HepG2 (cell line): Measurements from ENCODE around the gene HLA-DMB. TPM values are rescaled to one million over a fixed set of nuclear protein-coding genes. Genes with fewer than 3 reads are reported as not detected.

Experiments
- ATAC-seq: fragments of 200-7000 bp; cut with Tn5 transposase; 3 replicates; pipeline ENCODE4 v1.9.1; 2020; ENCODE audit warnings: mild to moderate bottlenecking, moderate library complexity
- BruUV-seq: library from RNA; stranded (reverse); fragments of 400-500 nt; replicated peaks from 2 replicates; lab custom pipeline; 2021; lab: Mats Ljungman, UMichigan
- CTCF ChIA-PET: fragments of 300-600 bp; formaldehyde crosslinking; extraction: SDS; loops from one replicate; lab custom pipeline; 2021; ENCODE audit warnings: low total read pairs, inconsistent platforms, low intra/inter-chr PET ratio; lab: Yijun Ruan, JAX
- POLR2A ChIA-PET: fragments of 350-600 bp; sonication (Branson Sonifier 250); formaldehyde crosslinking; loops from one replicate; lab custom pipeline; 2020; ENCODE audit warnings: antibody characterized with exemption, inconsistent platforms; lab: Yijun Ruan, JAX
- DNase-seq: peaks from one replicate; pipeline ENCODE4 v3.0.0-alpha.2; 2015; ENCODE audit warnings: low spot score
- FAIRE-seq: peaks from 3 replicates; lab custom pipeline; 2011; peaks lifted over from hg19 to GRCh38; lab: Jason Lieb, UNC
- H2AFZ ChIP-seq: one replicate; pipeline ENCODE4 v1.6.1; 2011; ENCODE audit warnings: low read length, inconsistent platforms
- H3K27ac ChIP-seq: fragments of 300-600 bp; 3 replicates; pipeline ENCODE4 v1.8.0; 2011; ENCODE audit warnings: mixed run types, mild to moderate bottlenecking, mixed read lengths, low read length, inconsistent platforms; ENCODE audit not compliant: insufficient read depth; ENCODE audit errors: extremely low read length
- H3K27me3 ChIP-seq, 2 experiments: fragments of 200-600 bp in 1 of 2; 2 replicates in 1 of 2; 3 replicates in 1 of 2; pipeline versions ENCODE4 v1.6.0 to v1.8.0; 2011; ENCODE audit warnings: low read length in 2 of 2, mild to moderate bottlenecking in 2 of 2, moderate library complexity in 2 of 2, inconsistent platforms in 1 of 2; ENCODE audit not compliant: insufficient read depth in 2 of 2, control insufficient read depth in 1 of 2
- H3K36me3 ChIP-seq, 2 experiments: fragments of 200-600 bp in 1 of 2; replicated peaks in 1 of 2; 2 replicates in 1 of 2; 3 replicates in 1 of 2; pipeline versions ENCODE4 v1.5.1 to v1.8.0; 2011; ENCODE audit warnings: low read length in 2 of 2, inconsistent platforms in 1 of 2; ENCODE audit not compliant: insufficient read depth in 2 of 2, control insufficient read depth in 1 of 2
- H3K4me1 ChIP-seq: 2 replicates; pipeline ENCODE4 v1.5.1; 2012; ENCODE audit warnings: low read length, inconsistent platforms; ENCODE audit not compliant: insufficient read depth
- H3K4me2 ChIP-seq: 2 replicates; pipeline ENCODE4 v1.6.0; 2011; ENCODE audit warnings: low read depth, low read length, inconsistent platforms
- H3K4me3 ChIP-seq, 3 experiments: fragments of 200-600 bp in 1 of 3; sonication (generic), shearing (Covaris generic) in 1 of 3; replicated peaks in 1 of 3; 2 replicates each; pipeline ENCODE4 v1.5.1; 2011 to 2016; ENCODE audit warnings: low read length in 3 of 3, inconsistent platforms in 2 of 3, low read depth in 2 of 3, mild to moderate bottlenecking in 2 of 3, control low read depth in 1 of 3, mixed read lengths in 1 of 3; ENCODE audit not compliant: insufficient read depth in 1 of 3
- H3K79me2 ChIP-seq: one replicate; pipeline ENCODE4 v1.6.1; 2011; ENCODE audit warnings: low read length, inconsistent platforms; ENCODE audit not compliant: insufficient read depth
- H3K9ac ChIP-seq: 2 replicates; pipeline ENCODE4 v1.6.0; 2011; ENCODE audit warnings: mild to moderate bottlenecking, low read depth, low read length, inconsistent platforms; ENCODE audit not compliant: insufficient read depth
- H3K9me3 ChIP-seq: 2 replicates; pipeline ENCODE4 v1.5.1; 2012; ENCODE audit warnings: mild to moderate bottlenecking, low read length
- H4K20me1 ChIP-seq: 2 replicates; pipeline ENCODE4 v1.6.0; 2011; ENCODE audit warnings: inconsistent platforms, mild to moderate bottlenecking, low read length, moderate library complexity; ENCODE audit not compliant: insufficient read depth
- AGO2 ChIP-seq: fragments of 200-400 bp; formaldehyde crosslinking; optimal IDR thresholded peaks from 2 replicates; pipeline ENCODE3; 2017; ENCODE audit warnings: mild to moderate bottlenecking, low read depth, low read length, moderate library complexity
- ATF1 ChIP-seq: IDR thresholded peaks from 2 replicates; pipeline ENCODE4 v1.6.1; 2016; ENCODE audit warnings: mild to moderate bottlenecking, control low read depth
- HIC2 ChIP-seq: sonication (generic); formaldehyde crosslinking; IDR thresholded peaks from 2 replicates; pipeline ENCODE4 v1.9.0; 2022; ENCODE audit warnings: low read depth, missing genetic modification reagents
- RBFOX2 ChIP-seq: fragments of 200-400 bp; formaldehyde crosslinking; IDR thresholded peaks from 2 replicates; pipeline ENCODE4 v1.6.1; 2017; ENCODE audit warnings: low read depth, mild to moderate bottlenecking, low read length
- SETDB1 ChIP-seq: sonication (generic); formaldehyde crosslinking; IDR thresholded peaks from 2 replicates; pipeline ENCODE4 v1.5.1; 2020; ENCODE audit warnings: missing genetic modification reagents, mild to moderate bottlenecking, borderline replicate concordance
- SNAPC4 ChIP-seq: sonication (generic); formaldehyde crosslinking; IDR thresholded peaks from 2 replicates; pipeline ENCODE4 v1.4.0; 2020; ENCODE audit warnings: mild to moderate bottlenecking, missing genetic modification reagents
- WGBS: methylation state at CpG from one replicate; pipeline ENCODE4 v1.1.6; 2017; ENCODE audit warnings: low lambda C conversion rate; 5-methylcytosine and 5-hydroxymethylcytosine counted together
- in situ Hi-C: cut with HindIII; loops from 2 replicates; pipeline ENCODE4 v1.10.0; 2017; ENCODE audit warnings: low pct_unique_long_range_greater_than_20kb; ENCODE audit not compliant: extremely low pct_ligation_motif_present
- intact Hi-C: fragments of 100-400 bp; cut with micrococcal nuclease; formaldehyde crosslinking; loops from one replicate; pipeline ENCODE4 v1.10.0; 2022; ENCODE audit not compliant: unreplicated experiment
- polyA plus RNA-seq, 8 experiments: library from polyadenylated mRNA; depleted of rRNA in 3 of 8; stranded (reverse) in 7 of 8; unstranded in 1 of 8; fragments of >200 nt; fragmentation: Illumina TruSeq in 4 of 8; extraction: Trizol in 4 of 8; gene quantifications; 2 replicates each; pipeline versions ENCODE4 v1.2.1 to v1.2.3, GENCODE V29; 2011 to 2016; ENCODE audit warnings: low read depth in 4 of 8, missing spikeins in 1 of 8, mixed read lengths in 1 of 8; ENCODE audit not compliant: insufficient read depth in 1 of 8
- total RNA-seq, 5 experiments: library from RNA; depleted of rRNA; stranded (reverse); fragments of >200 nt; fragmentation: Illumina TruSeq; extraction: Trizol; gene quantifications; 2 replicates each; pipeline ENCODE4 v1.2.3, GENCODE V29; 2016; ENCODE audit warnings: low read depth in 1 of 5
- TF ChIP-seq, protein P1 (sequence below), 2 experiments: fragments of 450-650 bp in 1 of 2; sonication (generic) in 1 of 2; formaldehyde crosslinking; IDR thresholded peaks; 2 replicates each; pipeline versions ENCODE4 v1.5.0 to v1.8.0; 2020 to 2022; ENCODE audit warnings: mild to moderate bottlenecking in 1 of 2, missing genetic modification reagents in 1 of 2

The HLA-DMB gene
- total and polyA plus RNA-seq, 2 of the 13 experiments (the other 11 are each of a cell fraction or from before 2014, with no cell fraction given) = not detected

DNA sequence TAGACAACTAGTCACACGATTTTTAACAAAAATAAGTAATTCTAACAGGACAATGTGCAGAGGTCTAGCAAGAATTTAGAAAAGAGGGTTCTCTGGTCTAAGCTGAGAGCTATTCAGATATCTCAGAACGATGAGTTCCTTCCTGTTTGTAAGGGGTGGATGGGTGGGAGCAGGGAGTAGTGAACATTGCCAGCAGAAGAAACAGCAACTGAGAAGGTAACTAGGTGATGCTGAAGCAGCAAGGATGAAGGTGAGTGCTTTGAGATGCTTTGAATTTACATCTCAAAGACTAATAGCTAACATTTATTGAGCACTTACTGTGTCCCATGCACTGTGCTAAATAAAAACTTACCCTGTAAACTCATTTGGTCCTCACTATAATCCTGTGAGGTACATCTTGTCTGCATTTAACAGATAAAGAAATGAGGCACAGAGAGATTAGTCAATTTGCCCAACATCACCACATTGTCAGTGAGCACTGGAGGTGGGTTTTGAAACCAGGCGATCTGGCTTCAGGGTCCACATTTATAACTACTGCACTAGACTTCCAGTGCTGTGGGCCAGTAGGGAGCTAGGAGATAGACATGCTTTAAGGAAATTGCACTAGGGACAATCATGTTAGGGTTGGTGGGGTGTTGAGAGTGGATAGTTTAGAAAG lies 43.3 kb upstream of the HLA-DMB start:
- Histone ChIP-seq H3K4me2 (no peak overlapping the region), H4K20me1 (peaks cover 36% of the 10 kb centered on the region), H3K9me3 (no peaks in the 10 kb centered on the region), H3K27me3 (peaks cover 0 to 6% of the 10 kb centered on the region in 2 experiments; a peak in 2 of 5 replicates), H3K4me1 (no peaks in the 10 kb centered on the region), H3K79me2 (no peaks in the 10 kb centered on the region), H2AFZ (no peak overlapping the region), H3K36me3 (peaks cover 15 to 20% of the 10 kb centered on the region in 2 experiments), H3K27ac (no peak overlapping the region), H3K4me3 (no peak overlapping the region), H3K9ac (no peak overlapping the region)
- in situ Hi-C loops = loop anchor here (5.0 kb wide), 1 partner anchor 47 kb away; no protein-coding TSS in a partner anchor
- BruUV-seq = no TSS peak
- DNase-seq (no peak), FAIRE-seq (no peak), ATAC-seq (peak; percentile 34)
- no peak for TF ChIP-seq SNAPC4 (CRISPR knock-in tag)
- TF ChIP-seq RBFOX2 = no peak
- no peak for TF ChIP-seq AGO2
- no peak for TF ChIP-seq SETDB1 (CRISPR knock-in tag)
- TF ChIP-seq HIC2 (CRISPR knock-in tag) = no peak
- TF ChIP-seq, protein P1, sequence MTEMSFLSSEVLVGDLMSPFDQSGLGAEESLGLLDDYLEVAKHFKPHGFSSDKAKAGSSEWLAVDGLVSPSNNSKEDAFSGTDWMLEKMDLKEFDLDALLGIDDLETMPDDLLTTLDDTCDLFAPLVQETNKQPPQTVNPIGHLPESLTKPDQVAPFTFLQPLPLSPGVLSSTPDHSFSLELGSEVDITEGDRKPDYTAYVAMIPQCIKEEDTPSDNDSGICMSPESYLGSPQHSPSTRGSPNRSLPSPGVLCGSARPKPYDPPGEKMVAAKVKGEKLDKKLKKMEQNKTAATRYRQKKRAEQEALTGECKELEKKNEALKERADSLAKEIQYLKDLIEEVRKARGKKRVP (CRISPR knock-in tag; IDR thresholded peaks at IDR 0.05) = 0 out of 4 replicates have a peak, but pooled peaks of 1 of the 2 experiments have one; percentile 15
- no peak for TF ChIP-seq ATF1 (CRISPR knock-in tag)
- WGBS = 39% methylated on average over 3 of the region's 3 CpGs
- CTCF ChIA-PET = interaction anchor here (0.7 to 7.2 kb wide), 6 partner anchors 31 to 101 kb away, joined by 3 to 103 read pairs (median 8); partner anchors contain the start of gene HLA-DMA
- POLR2A ChIA-PET = interaction anchor here (0.7 to 10.2 kb wide), 5 partner anchors 12 to 90 kb away, joined by 3 to 305 read pairs (median 15); partner anchors contain the start of gene BRD2
- intact Hi-C loops = no loop called here
